Heart left ventricle (tissue), 13 donors: ENCODE data around the gene HES6.

ENCODE experiments used
- POLR2A ChIP-seq, 2 donors: fragments of 450-650 bp; IDR thresholded peaks; one replicate each; pipeline ENCODE4 v1.6.1; 2017; ENCODE audit warnings: antibody characterized with exemption in 2 of 2, mild to moderate bottlenecking in 2 of 2, moderate library complexity in 2 of 2
- TF ChIP-seq, protein P1 (sequence below), 12 donors: fragments of 200-600 bp; sonication (generic) in 4 of 12; IDR thresholded peaks; one replicate each; pipeline versions ENCODE4 v1.5.0 to v1.8.0; 2018 to 2022; ENCODE audit warnings: antibody characterized with exemption in 12 of 12, mild to moderate bottlenecking in 5 of 12
- donor health status: ischemic (EF 13 %, LVEDD 7.1; RV severe dilation, severe dysfunction).
- donor health status: DM: no; HTN: yes; CAD: no.
- donor health status: DM: no; HTN: no; CAD: no.
- donor health status: ischemic (EF 25% LVEDD 6.9; RV normal size, moderate dysfunction).
- donor health status: ischemic (EF 25% LVEDD 5.7; RV mildly dilated, moderate dysfunction).
- donor health status: ischemic (EF 35%, LVEDD 5.7; RV mildly dilated, moderate dysfunction).
- donor health status: nonischemic (EF 11% LVEDD 7.7; RV severe dilation, severe dysfunction).
- donor health status: DM: yes; HTN: yes; CAD: no.
- donor health status: PGD.
- donor health status: ischemic (EF 29% LVEDD 5.4; RV normal size, mild dysfunction).
- donor health status: nonischemic (EF 23%, LVEDD 6.1; RV moderate dilation, normal function).

DNA sequence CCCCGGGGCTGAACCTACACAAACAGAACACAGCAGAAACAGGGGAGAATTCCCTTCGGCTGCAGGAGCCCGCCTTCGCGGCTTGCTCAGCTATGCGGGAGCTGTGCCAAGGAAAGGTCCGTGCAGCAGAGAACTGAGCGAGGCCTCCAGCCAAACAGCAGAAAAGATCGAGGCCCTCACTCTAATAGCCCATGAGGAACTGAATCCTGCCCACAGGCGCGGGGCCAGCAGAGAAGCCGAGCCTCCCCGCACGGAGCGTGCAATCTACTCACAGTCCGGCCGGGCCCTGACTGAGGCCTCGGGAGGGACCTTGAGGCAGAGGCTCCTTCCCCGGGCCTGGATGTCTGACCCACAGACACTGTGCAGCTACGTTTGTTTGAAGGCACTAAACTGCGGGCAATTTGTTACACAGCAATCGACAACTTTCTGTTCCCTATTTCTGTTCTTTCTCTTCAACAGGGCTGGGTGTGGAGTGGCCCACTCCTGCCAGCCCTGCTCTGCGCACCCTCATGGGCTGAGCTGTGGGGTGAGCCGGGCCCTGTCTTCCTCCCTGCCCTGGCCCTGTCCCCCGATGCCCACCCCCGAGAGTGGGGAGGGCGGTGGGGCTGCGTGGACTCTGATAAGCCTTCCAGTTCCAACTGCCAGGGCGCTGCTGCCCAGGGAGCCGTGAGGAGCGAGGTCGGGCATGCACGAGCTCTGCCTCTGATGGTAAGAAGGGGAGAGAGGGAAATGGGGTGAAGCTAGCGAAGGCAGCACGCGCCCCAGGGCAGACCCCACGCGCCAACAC lies 13.7 kb downstream of the HES6 start:
- TF ChIP-seq, protein P1, sequence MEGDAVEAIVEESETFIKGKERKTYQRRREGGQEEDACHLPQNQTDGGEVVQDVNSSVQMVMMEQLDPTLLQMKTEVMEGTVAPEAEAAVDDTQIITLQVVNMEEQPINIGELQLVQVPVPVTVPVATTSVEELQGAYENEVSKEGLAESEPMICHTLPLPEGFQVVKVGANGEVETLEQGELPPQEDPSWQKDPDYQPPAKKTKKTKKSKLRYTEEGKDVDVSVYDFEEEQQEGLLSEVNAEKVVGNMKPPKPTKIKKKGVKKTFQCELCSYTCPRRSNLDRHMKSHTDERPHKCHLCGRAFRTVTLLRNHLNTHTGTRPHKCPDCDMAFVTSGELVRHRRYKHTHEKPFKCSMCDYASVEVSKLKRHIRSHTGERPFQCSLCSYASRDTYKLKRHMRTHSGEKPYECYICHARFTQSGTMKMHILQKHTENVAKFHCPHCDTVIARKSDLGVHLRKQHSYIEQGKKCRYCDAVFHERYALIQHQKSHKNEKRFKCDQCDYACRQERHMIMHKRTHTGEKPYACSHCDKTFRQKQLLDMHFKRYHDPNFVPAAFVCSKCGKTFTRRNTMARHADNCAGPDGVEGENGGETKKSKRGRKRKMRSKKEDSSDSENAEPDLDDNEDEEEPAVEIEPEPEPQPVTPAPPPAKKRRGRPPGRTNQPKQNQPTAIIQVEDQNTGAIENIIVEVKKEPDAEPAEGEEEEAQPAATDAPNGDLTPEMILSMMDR (IDR thresholded peaks at IDR 0.05): no peak
- no peak for TF ChIP-seq POLR2A (IDR thresholded peaks at IDR 0.05)
